Stimulated activated CD4-positive, alpha-beta T cell treated with anti-CD3 and anti-CD28 coated beads, Interleukin-15, amount 100 ng/mL, for 24 hours (primary cell): ENCODE measurements around the gene MUSK.
"Not testable (repeated sequence)": the region's sequence is repeated elsewhere in the genome, so short reads cannot be mapped to it uniquely, and the experiment has no call there.

Experiments used
- DNase-seq: peaks from one replicate; pipeline ENCODE4 v3.0.0-alpha.2; 2020

Gene MUSK

GRCh38 chr9:110765926-110766325 lies 97.3 kb downstream of the MUSK start:
- DNase-seq, result no peak

DNA sequence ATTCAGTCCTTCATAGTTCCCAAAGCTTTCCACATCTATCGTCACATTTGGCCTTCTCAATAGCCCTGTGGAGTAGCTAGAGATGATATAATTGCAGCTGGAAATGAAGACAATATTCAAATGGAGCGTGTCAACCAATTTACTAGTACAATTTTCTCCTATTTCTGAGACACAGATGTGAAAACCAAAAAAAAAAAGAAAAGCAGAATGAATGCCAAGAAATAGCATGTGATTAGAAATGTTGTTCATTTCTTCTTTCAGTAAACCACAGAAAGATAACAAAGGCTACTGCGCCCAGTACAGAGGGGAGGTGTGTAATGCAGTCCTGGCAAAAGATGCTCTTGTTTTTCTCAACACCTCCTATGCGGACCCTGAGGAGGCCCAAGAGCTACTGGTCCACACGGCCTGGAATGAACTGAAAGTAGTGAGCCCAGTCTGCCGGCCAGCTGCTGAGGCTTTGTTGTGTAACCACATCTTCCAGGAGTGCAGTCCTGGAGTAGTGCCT lies 99.0 kb downstream of the MUSK start:
- no peak for DNase-seq

- no peak for DNase-seq
Observed at GRCh38 chr9:110768886-110769285, 100.3 kb downstream of the MUSK start.

DNA sequence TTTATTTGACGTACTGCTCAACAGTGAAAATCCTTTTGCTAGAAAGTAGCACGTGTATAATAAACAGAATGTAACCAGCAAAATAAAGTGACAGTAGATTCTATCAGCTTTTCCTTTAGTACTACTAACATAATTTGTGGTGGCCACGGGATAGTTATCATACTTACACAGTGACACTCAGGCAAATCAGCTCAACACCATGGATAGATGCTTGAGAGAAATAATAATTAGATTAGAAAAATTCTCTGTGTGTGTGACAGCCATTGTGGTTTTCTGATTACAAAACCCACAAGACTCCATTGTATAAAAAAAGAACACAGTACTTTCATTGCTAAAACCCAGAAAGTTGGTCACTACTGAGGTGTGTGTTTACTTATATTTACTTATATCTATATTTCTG lies 101.1 kb downstream of the MUSK start:
- no peak for DNase-seq

- no peak for DNase-seq
Observed at GRCh38 chr9:110775724-110776123, 107.1 kb downstream of the MUSK start.

GRCh38 chr9:110776221-110776620 lies 107.6 kb downstream of the MUSK start:
- DNase-seq, result no peak

DNA sequence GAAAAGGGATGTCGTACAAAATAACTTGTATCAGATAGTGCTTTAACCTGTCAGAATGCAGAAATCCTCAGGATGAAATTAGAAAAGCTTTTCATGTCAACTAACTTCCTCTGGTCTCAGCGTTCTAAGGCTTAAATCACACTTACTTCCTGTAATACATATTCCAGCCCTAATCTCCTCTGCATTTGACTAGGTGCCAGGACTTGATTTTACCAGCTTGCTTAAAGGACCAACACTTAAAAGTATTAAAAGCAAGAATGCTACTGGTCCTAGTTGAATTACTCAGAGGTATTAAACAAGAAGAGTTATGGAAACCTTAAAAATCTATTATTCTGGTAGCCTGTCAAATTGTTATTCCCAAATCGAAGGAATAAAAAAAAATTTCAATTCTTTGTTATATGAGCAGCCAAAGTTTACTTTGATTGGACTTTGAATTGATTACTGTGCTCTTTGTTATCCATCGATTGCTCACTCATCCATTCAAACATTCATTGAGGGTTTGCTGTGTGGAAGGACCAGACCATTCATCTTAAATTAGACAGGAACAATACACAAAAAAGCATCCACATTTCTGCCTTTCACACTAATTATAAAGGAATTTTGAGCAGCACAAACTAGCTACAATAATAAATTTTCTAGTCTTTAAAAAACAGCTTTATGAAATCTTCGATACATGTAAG lies 108.7 kb downstream of the MUSK start:
- DNase-seq, result no peak

DNA sequence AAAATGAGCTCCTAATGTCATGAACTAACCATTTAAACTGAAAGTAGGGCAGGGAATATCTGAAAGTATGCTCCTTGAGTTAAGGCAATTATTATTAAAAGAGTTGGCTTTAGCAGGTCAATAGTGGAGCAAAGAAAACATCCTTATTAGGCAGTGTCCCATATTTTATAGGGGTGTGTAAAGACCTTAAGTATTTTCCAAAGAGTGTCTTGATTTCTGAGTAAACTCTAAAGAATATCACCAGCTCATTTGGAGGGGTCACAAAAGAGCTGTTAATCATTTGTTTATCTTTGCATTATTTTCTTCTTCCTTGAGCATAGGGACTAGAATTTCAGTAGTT lies 109.3 kb downstream of the MUSK start:
- no peak for DNase-seq

GRCh38 chr9:110782701-110783100 lies 114.1 kb downstream of the MUSK start:
- no peak for DNase-seq

DNA sequence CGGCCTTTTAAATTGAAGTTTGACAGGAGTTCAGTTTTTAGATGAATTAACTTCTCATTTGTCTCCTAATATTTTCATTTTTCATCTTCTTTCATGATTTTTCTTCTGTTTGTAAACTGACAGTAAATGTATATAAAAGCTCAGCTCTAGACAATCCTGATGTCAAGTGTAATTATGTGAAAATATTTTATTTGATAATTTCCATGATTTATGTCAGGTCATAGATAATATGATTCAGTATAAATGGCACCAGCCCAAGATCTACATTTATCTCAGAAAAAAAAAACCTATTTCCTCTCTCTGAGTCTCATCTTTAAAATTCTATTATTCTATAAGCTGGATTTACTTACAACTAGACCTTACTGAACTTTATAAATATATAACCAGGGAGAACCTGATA lies 115.7 kb downstream of the MUSK start:
- no peak for DNase-seq

GRCh38 chr9:110785166-110785565 lies 116.6 kb downstream of the MUSK start:
- DNase-seq, result no peak

GRCh38 chr9:110788396-110788795 lies 119.8 kb downstream of the MUSK start:
- not testable (repeated sequence) for DNase-seq

GRCh38 chr9:110788871-110789270 lies 120.3 kb downstream of the MUSK start:
- DNase-seq, result no peak

GRCh38 chr9:110797611-110798010 lies 129.0 kb downstream of the MUSK start:
- DNase-seq, result no peak

DNA sequence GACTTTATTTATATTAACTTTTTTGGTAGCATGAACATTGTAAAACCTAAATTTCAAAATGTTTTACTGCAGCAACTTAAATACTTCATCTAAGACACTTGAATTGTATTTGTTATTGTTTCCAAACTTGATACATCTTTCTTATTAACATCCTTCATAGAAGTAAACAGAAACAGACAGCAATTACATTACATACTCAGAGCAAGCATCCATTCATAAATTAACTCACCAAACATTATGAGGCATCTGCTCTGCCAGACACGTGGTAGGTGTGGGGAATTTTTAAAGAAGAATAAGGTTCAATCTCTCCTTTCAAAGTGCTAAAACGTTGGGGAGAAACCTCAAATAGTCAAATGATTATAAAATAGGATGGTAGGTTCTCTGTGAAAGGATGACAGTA lies 130.8 kb downstream of the MUSK start:
- DNase-seq, result no peak

DNA sequence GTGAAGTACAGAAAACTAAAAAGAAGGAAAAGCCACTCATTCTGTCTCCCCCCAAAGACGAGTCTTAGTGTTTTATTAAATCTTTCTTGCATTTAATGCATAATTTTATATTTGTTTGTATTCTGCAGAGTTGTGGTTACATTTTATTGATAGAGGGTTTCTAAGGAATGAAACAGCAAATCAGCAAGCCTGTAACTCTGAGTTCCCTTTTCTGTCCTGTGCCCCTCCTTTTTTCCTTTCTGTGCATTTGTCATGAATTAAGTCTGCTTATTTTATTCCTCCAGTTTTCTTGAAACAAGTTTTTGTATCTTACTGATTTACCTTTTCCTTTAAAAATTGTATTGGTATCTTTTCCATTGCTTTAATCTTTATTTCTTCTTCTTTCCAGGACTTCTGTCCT lies 132.8 kb downstream of the MUSK start:
- no peak for DNase-seq

GRCh38 chr9:110802416-110803035 lies 133.9 kb downstream of the MUSK start:
- no peak for DNase-seq

DNA sequence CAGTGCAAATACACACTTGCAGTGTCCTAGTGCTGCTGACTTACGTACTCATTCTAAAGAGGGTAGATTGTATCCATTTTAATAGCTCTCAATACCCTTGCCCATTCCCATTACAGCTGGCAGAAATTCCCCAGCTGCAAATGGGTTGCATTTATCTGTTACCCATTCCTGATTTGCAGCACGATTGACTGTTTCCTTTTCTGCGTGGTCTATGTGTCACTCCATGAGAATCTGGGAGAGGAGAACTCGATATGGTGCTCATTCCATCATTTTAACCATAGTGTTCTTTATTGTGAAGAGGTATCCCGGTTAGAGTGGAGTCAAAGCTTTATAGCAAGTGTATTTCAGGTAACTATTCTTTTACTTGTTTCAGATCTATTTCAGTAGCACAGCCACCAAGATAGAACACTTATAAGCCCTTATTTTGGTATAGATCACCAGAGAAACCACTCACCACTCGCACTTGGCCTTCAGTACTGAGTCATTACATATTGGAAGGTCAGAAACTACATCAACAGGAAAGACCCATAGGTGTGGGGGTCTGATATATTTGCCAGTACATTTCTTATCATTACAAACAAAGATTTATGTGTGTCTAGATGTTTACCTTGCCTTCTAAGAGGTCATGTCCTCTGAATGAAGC lies 139.5 kb downstream of the MUSK start:
- no peak for DNase-seq

DNA sequence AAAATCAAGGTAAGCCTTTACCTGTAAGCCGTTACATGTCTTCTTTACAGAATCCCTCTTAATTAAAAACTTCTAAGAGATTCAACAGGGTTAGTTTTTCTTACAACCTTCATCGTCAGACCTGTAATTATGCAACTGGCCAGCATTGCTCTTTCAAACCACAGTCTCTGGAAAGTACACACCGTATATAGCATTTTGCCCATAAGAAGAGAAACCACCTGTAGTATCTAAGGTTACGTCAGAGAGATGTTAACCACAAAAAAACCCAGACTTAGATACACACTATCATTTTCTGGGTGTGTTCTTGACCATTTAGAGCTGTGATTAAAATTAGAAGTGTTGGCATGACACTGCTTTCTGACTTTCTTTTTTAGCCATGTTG lies 140.0 kb downstream of the MUSK start:
- DNase-seq, result no peak

GRCh38 chr9:110809038-110809595 lies 140.5 kb downstream of the MUSK start:
- DNase-seq, result no peak

- no peak for DNase-seq
Observed at GRCh38 chr9:110810262-110810976, 141.8 kb downstream of the MUSK start.

- no peak for DNase-seq
Observed at GRCh38 chr9:110812886-110813285, 144.3 kb downstream of the MUSK start.

GRCh38 chr9:110814159-110814558 lies 145.6 kb downstream of the MUSK start:
- no peak for DNase-seq
